Ramos (cell line): Measurements from ENCODE around the gene GRID2.
"Not testable (repeated sequence)": the region's sequence is repeated elsewhere in the genome, so short reads cannot be mapped to it uniquely, and the experiment has no call there.

Experiments
- in situ Hi-C: fragments of 300-500 bp; cut with MboI; formaldehyde crosslinking; loops from one replicate; pipeline ENCODE4 v1.14.3; 2022; ENCODE audit warnings: low sequenced_read_pairs; ENCODE audit not compliant: unreplicated experiment

Gene GRID2

GRCh38 chr4:93532234-93532633, 1228.5 kb downstream of the GRID2 start:
- in situ Hi-C loops = no loop called here

- in situ Hi-C loops = no loop called here
Observed at GRCh38 chr4:93540562-93540961, 1236.8 kb downstream of the GRID2 start.

GRCh38 chr4:93561842-93562241, 1258.1 kb downstream of the GRID2 start:
- in situ Hi-C loops = no loop called here

DNA sequence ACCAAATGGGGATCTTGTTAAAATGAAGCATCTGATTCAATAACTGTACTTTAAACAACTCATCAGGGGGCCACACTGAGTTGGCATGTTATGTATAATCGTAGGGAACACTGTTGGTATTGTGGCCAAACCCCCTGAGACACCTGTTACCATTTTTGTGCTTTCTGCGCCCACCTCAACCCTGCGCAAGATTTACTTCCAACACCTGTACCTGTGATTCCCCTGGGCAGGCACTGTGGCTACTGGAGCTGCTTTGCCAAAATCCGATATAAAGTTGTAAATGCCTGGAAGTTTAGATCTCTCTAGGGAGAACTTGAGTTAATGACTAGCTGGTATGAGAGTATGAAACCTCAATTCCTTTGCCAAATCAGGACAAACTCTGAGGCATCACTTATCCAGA, 1265.0 kb downstream of the GRID2 start:
- in situ Hi-C loops = no loop called here

- in situ Hi-C loops = no loop called here
Observed at GRCh38 chr4:93573285-93573684, 1269.5 kb downstream of the GRID2 start.

GRCh38 chr4:93578942-93579341, 1275.2 kb downstream of the GRID2 start:
- in situ Hi-C loops = no loop called here

- in situ Hi-C loops = no loop called here
Observed at GRCh38 chr4:93605163-93605562, 1301.4 kb downstream of the GRID2 start.

DNA sequence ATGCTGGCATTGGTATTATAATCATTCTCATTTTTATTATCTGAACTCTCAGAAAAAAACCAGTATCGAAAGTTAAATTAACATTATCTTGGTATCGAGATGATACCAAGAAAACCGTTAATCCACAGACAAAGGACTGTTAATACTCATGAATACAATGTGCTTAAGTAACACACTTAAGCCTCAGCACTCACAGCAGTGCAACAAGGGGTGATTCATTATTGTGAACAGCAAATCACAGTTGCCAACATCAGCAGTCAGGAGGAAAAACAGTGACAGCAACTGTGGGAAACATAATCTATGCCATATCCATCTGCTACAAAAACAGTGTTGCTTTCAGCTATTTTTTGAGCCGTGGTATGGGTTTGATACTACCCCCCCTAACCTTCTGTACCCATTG, 1313.8 kb downstream of the GRID2 start:
- in situ Hi-C loops = no loop called here

DNA sequence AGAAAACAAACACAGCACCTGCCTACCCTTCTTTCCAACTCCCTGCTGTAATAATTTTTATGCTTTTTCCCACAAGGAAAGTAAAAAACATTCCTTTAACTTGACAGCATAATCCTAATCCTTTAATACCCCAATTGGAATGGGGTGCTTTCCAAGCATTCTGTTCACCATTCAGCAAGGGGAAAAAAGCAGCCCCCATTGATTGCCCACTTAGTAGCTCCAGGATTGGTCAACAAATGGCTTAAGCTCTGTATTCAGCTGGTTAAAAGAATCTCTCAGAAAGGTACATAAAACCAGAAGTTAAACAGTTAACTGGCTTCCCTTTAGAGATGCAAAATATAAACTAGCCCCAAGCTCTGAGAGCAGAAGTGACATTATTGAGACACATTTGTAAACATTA, 1330.0 kb downstream of the GRID2 start:
- in situ Hi-C loops = no loop called here

DNA sequence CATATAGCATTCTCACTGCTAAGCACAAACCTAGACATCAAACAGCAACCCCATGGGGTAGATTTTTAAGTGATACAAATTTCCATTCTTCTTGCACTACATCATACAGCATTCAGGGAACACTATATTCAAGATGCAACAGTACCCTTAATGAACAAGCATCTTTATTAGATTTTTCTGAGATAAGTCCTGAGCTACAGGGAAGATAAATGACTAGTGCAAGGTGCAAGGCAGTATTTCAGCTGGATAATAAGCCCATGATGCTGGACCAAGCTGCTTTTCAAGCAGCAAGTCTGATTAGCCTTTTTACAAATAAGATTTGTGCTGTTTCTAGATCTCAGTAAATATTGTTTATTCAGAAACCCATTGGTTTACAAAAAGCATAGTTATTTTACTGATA, 1332.2 kb downstream of the GRID2 start:
- in situ Hi-C loops = no loop called here

DNA sequence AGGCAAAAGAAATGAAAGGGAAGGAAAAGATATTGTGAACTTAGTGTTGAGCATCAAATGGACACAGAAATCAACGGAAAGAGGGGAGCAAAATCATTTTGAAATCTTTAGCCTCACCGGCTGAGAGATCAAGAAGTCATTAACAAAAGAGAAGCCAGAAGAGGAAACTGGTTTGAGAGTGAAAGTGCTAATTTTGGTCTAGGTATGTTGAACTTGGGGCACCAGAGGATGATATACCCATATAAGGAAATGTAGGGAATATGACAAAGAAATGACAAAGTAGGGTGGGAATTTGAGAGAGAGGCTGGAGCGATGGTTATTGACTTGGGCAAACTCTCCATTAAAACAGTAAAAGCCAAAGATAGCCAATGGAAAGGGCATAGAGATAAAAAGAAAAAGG, 1341.4 kb downstream of the GRID2 start:
- in situ Hi-C loops = no loop called here

GRCh38 chr4:93646233-93646930, 1342.6 kb downstream of the GRID2 start:
- in situ Hi-C loops = no loop called here

GRCh38 chr4:93648258-93648657, 1344.5 kb downstream of the GRID2 start:
- in situ Hi-C loops = no loop called here

- in situ Hi-C loops = no loop called here
Observed at GRCh38 chr4:93649828-93650227, 1346.1 kb downstream of the GRID2 start.

- in situ Hi-C loops = no loop called here
Observed at GRCh38 chr4:93654211-93654610, 1350.4 kb downstream of the GRID2 start.

DNA sequence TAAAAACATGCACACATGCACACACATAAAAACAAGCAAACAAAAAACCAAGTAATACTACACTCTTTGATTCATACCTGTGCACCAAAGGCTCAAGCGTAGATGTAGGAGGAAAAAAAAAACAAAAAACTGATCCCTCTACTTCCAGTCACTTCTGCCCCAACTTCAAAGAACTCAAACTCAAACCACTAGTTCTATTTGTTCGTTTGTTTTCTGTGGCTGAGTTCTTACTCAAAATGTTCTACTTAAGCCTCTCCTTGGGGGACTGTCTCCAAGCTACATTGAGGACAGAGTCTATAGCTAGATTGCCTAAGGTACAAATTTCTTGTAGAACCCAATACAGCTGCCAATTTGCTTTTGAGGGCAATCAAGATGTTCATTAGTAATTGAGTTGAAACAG, 1353.8 kb downstream of the GRID2 start:
- in situ Hi-C loops = no loop called here

DNA sequence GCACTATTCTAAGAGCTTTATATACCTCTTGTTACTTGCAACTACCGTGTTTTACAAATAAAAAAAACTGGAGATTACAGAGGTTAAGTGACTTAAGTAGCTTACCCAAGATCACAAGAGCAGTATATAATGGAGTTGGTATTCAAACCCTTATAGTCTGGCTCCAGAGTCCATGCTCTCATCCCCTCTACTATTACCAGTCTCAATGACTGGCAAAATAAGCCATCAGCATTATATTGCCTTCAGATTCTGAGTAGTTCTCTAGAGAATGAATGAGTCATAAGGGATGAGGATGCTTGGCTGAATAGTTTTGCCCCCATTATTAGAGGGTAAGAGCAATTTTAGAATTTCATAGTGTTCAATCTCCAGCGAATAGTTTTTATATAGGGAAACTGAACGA, 1354.7 kb downstream of the GRID2 start:
- in situ Hi-C loops = no loop called here

DNA sequence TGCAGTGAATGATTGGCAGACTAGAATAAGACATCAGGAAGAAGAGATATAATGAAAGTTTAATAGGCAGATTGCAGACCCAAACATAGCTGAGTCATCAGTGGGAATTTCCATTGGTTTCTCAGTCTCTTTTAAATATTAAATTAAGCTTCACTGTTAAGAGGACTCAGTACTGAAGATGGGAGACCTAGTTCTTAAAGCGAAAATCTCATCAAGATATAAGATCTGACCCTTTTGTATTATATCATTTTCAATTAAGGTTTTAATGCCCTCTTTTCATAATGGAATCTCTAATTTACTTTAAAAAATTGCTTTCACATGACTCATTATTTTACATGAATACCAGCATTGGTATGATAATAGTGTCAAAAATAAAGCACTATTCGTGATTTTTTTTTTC, 1355.9 kb downstream of the GRID2 start:
- in situ Hi-C loops = no loop called here

- in situ Hi-C loops = no loop called here
Observed at GRCh38 chr4:93660036-93660435, 1356.3 kb downstream of the GRID2 start.

DNA sequence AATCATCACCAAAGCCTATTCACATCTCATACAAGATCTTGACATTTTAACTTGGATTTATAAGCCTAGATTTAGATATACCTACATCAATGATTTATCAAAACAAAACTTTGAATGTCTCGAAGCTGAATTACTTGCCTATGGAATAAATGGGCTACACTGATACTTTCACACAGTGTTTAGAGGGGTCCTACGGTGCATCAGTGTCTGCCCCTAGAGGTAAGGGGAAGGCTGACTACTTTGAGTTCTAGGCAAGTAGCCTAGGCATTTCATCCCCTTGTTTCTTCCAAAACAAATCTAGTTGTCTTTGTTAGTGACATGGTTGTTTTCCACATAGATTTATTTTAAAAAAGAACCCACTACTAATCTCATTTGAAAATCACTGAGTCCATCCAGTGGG, 1366.7 kb downstream of the GRID2 start:
- in situ Hi-C loops = no loop called here

GRCh38 chr4:93671093-93671492, 1367.3 kb downstream of the GRID2 start:
- in situ Hi-C loops = no loop called here

GRCh38 chr4:93676937-93677336, 1373.2 kb downstream of the GRID2 start:
- in situ Hi-C loops = not testable (repeated sequence)

- in situ Hi-C loops = no loop called here
Observed at GRCh38 chr4:93684571-93684970, 1380.8 kb downstream of the GRID2 start.
